ENCODE measurements around the gene TMEM74B.

GRCh38 chr20:1169224-1169623 lies 15.6 kb downstream of the TMEM74B start:
- no peak for TF ChIP-seq EP300 (IDR thresholded peaks at IDR 0.05; ENCODE audit: borderline replicate concordance)
- no peak for TF ChIP-seq MAX (IDR thresholded peaks at IDR 0.05)
- no peak for TF ChIP-seq ZBTB7A (IDR thresholded peaks at IDR 0.05; ENCODE audit: low read depth)
- TF ChIP-seq CEBPB (IDR thresholded peaks at IDR 0.05), result no peak
- no peak for TF ChIP-seq REST (IDR thresholded peaks at IDR 0.05; ENCODE audit: low read depth)
- no peak for TF ChIP-seq TAF1 (IDR thresholded peaks at IDR 0.05; ENCODE audit: low read depth)

All from Ishikawa (cell line).